OCI-LY1 (cell line): ENCODE data around the gene C16orf74.
A peak's percentile ranks its signal among the peaks of the same experiment; 100 is the strongest.

Experiments
- H2AFZ ChIP-seq: fragments of 200-600 bp; sonication (generic), shearing (Covaris generic); 2 replicates; pipeline ENCODE4 v1.6.0; 2014; ENCODE audit warnings: antibody characterized with exemption, mild to moderate bottlenecking, low read length
- H3F3A ChIP-seq: fragments of 200-600 bp; sonication (generic), shearing (Covaris generic); 2 replicates; pipeline ENCODE4 v1.6.0; 2014; ENCODE audit warnings: mild to moderate bottlenecking, antibody characterized with exemption, low read length, moderate library complexity; ENCODE audit not compliant: insufficient read depth
- H3K27ac ChIP-seq: fragments of 200-600 bp; sonication (generic); 2 replicates; pipeline ENCODE4 v1.5.1; 2014; ENCODE audit warnings: low read length, mixed run types, mild to moderate bottlenecking, low read depth; ENCODE audit not compliant: poor library complexity, severe bottlenecking
- H3K27me3 ChIP-seq: fragments of 200-600 bp; sonication (generic); 2 replicates; pipeline ENCODE4 v1.6.0; 2014; ENCODE audit warnings: antibody characterized with exemption, mild to moderate bottlenecking, low read length, moderate library complexity; ENCODE audit not compliant: insufficient read depth
- H3K36me3 ChIP-seq: fragments of 200-600 bp; sonication (generic); 2 replicates; pipeline ENCODE4 v1.6.1; 2014; ENCODE audit warnings: mild to moderate bottlenecking, antibody characterized with exemption, low read length, moderate library complexity, mixed read lengths; ENCODE audit not compliant: insufficient read depth
- H3K4me1 ChIP-seq: fragments of 200-600 bp; sonication (generic); 2 replicates; pipeline ENCODE4 v1.5.1; 2014; ENCODE audit warnings: mild to moderate bottlenecking, low read length, moderate library complexity; ENCODE audit not compliant: insufficient read depth, severe bottlenecking
- H3K4me2 ChIP-seq: fragments of 200-600 bp; sonication (generic), shearing (Covaris generic); 2 replicates; pipeline ENCODE4 v1.6.1; 2014; ENCODE audit warnings: low read length
- H3K4me3 ChIP-seq: fragments of 200-600 bp; sonication (generic); 2 replicates; pipeline ENCODE4 v1.5.1; 2014; ENCODE audit warnings: low read length, low read depth, mild to moderate bottlenecking, mixed read lengths; ENCODE audit not compliant: poor library complexity, severe bottlenecking
- H3K79me2 ChIP-seq: fragments of 200-600 bp; shearing (Covaris generic); 2 replicates; pipeline ENCODE4 v1.6.1; 2016; ENCODE audit warnings: mixed run types, low read length, mixed read lengths; ENCODE audit not compliant: insufficient read depth
- H3K9ac ChIP-seq: fragments of 200-600 bp; sonication (generic), shearing (Covaris generic); 2 replicates; pipeline ENCODE4 v1.6.1; 2014; ENCODE audit warnings: mild to moderate bottlenecking, low read length, mixed read lengths
- H3K9me2 ChIP-seq: fragments of 200-600 bp; sonication (generic), shearing (Covaris generic); 2 replicates; pipeline ENCODE4 v1.6.1; 2014; ENCODE audit warnings: low read depth, mild to moderate bottlenecking, low read length, mixed read lengths
- H3K9me3 ChIP-seq: fragments of 200-600 bp; shearing (Covaris generic); 2 replicates; pipeline ENCODE4 v1.6.1; 2014; ENCODE audit warnings: low read length, mixed read lengths
- H4K20me1 ChIP-seq: fragments of 200-600 bp; sonication (generic), shearing (Covaris generic); 2 replicates; pipeline ENCODE4 v1.6.0; 2016; ENCODE audit warnings: mild to moderate bottlenecking, low read length; ENCODE audit not compliant: insufficient read depth
- EZH2 ChIP-seq: fragments of 200-600 bp; sonication (generic), shearing (Covaris generic); IDR thresholded peaks from 2 replicates; pipeline ENCODE4 v1.8.0; 2017; ENCODE audit warnings: borderline replicate concordance, mixed run types, mild to moderate bottlenecking, antibody characterized with exemption, low read length, moderate library complexity, mixed read lengths
- TF ChIP-seq, protein P1 (sequence below): fragments of 200-600 bp; sonication (generic), shearing (Covaris generic); IDR thresholded peaks from 2 replicates; pipeline ENCODE4 v1.5.1; 2017; ENCODE audit warnings: mild to moderate bottlenecking, antibody characterized with exemption, low read length, moderate library complexity, mixed read lengths

Gene C16orf74

GRCh38 chr16:85751698-85752501 is 1.0 kb upstream of the C16orf74 start:
- Histone ChIP-seq H3K9me3 (no peaks in the 10 kb centered on the region), H3K4me2 (peak overlapping the region; percentile 49), H3K9me2 (no peaks in the 10 kb centered on the region), H3K9ac (no peak overlapping the region; the same call in 1 of the 2 replicates), H3K27ac (peak overlapping the region; percentile 2), H3K4me3 (peak overlapping the region; percentile 39), H2AFZ (no peak overlapping the region), H3K79me2 (no peaks in the 10 kb centered on the region), H3K4me1 (peaks cover 64% of the 10 kb centered on the region), H3K27me3 (peaks cover 9% of the 10 kb centered on the region; the same call in 1 of the 2 replicates), H3K36me3 (no peaks in the 10 kb centered on the region), H4K20me1 (no peaks in the 10 kb centered on the region), H3F3A (no peaks in the 10 kb centered on the region)
- TF ChIP-seq EZH2, result no peak
- TF ChIP-seq, protein P1, sequence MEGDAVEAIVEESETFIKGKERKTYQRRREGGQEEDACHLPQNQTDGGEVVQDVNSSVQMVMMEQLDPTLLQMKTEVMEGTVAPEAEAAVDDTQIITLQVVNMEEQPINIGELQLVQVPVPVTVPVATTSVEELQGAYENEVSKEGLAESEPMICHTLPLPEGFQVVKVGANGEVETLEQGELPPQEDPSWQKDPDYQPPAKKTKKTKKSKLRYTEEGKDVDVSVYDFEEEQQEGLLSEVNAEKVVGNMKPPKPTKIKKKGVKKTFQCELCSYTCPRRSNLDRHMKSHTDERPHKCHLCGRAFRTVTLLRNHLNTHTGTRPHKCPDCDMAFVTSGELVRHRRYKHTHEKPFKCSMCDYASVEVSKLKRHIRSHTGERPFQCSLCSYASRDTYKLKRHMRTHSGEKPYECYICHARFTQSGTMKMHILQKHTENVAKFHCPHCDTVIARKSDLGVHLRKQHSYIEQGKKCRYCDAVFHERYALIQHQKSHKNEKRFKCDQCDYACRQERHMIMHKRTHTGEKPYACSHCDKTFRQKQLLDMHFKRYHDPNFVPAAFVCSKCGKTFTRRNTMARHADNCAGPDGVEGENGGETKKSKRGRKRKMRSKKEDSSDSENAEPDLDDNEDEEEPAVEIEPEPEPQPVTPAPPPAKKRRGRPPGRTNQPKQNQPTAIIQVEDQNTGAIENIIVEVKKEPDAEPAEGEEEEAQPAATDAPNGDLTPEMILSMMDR, result no peak

DNA sequence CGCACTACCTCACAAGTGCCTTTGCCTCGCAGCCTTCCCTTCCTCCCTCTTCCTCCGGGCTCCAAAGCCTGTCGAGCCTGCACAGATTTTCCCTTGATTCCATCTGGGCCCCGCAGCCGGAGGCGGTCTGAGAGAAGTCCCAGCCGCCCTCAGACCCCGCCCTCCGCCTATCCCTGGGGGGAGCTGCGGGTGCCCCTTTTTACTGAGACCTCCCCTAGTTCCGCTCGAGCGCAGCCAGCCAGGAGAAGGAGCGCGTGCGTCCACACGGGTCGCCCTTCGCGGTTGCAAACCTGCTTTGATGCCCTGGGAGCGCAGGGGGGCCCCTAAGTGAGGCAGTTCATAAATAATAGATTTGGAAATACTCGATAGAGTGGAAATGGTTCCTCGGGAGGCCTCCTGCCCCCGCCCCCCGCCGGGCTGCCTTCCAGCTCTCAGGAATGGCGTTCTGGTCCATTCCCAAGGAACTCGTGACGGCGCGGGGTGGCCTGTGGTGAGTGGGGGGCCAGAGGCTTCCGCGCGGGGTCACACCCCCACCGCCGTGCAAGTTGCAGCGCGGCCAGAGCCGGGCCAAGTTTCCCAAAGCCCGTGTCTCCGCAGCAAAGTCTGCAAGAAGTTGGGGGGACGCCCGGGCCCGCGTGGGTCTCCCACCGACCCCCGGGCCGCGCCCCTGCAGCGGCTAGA is 610 bp downstream of the C16orf74 start:
- no peaks in the 10 kb centered on the region for H3K9me2 ChIP-seq
- no peaks in the 10 kb centered on the region for H3K79me2 ChIP-seq
- H3K36me3 ChIP-seq, result no peaks in the 10 kb centered on the region
- peak overlapping the region; percentile 31 for H3K4me3 ChIP-seq
- no peaks in the 10 kb centered on the region for H3K9me3 ChIP-seq
- TF ChIP-seq, protein P1, result no peak
- no peak for TF ChIP-seq EZH2
- H3K27me3 ChIP-seq, result peaks cover 9% of the 10 kb centered on the region; the same call in 1 of the 2 replicates
- H4K20me1 ChIP-seq, result no peaks in the 10 kb centered on the region
- H3K9ac ChIP-seq, result no peak overlapping the region; the same call in 1 of the 2 replicates
- peaks cover 48% of the 10 kb centered on the region for H3K4me1 ChIP-seq
- H3F3A ChIP-seq, result no peaks in the 10 kb centered on the region
- no peak overlapping the region for H2AFZ ChIP-seq
- H3K4me2 ChIP-seq, result peak overlapping the region; percentile 25
- H3K27ac ChIP-seq, result no peak overlapping the region

GRCh38 chr16:85749771-85750145 is 1.1 kb downstream of the C16orf74 start:
- H3K27ac ChIP-seq, result no peak overlapping the region
- no peaks in the 10 kb centered on the region for H3K9me2 ChIP-seq
- H3K27me3 ChIP-seq, result peaks cover 9% of the 10 kb centered on the region; the same call in 1 of the 2 replicates
- H3K36me3 ChIP-seq, result no peaks in the 10 kb centered on the region
- no peak overlapping the region for H2AFZ ChIP-seq
- no peaks in the 10 kb centered on the region for H3K79me2 ChIP-seq
- H3F3A ChIP-seq, result no peaks in the 10 kb centered on the region
- no peaks in the 10 kb centered on the region for H3K9me3 ChIP-seq
- peaks cover 43% of the 10 kb centered on the region for H3K4me1 ChIP-seq
- H4K20me1 ChIP-seq, result no peaks in the 10 kb centered on the region
- H3K4me2 ChIP-seq, result peak overlapping the region; percentile 25; the same call in 1 of the 2 replicates
- H3K9ac ChIP-seq, result no peak overlapping the region
- TF ChIP-seq, protein P1, result no peak
- no peak for TF ChIP-seq EZH2
- peak overlapping the region; percentile 31 for H3K4me3 ChIP-seq
